Measurements from ENCODE around the gene EZH1.
"Not testable (repeated sequence)": the region's sequence is repeated elsewhere in the genome, so short reads cannot be mapped to it uniquely, and the experiment has no call there.

The EZH1 gene

DNA sequence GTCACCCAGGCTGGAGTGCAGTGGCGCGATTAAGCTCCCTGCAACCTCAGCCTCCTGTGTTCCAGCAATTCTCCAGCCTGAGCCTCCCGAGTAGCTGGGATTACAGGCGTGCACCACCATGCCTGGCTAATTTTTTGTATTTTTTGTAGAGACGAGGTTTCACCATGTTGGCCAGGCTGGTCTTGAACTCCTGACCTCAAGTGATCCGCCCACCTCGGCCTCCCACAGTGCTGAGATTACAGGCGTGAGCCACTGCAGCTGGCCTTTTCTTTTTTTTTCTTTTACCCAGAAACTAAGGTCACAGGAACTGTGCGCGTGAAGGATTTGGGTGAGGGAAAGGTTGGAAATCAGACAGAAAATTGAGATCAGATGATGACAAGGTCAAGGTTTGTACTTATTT lies 25.1 kb upstream of the EZH1 start:
- not testable (repeated sequence) for DNase-seq

DNA sequence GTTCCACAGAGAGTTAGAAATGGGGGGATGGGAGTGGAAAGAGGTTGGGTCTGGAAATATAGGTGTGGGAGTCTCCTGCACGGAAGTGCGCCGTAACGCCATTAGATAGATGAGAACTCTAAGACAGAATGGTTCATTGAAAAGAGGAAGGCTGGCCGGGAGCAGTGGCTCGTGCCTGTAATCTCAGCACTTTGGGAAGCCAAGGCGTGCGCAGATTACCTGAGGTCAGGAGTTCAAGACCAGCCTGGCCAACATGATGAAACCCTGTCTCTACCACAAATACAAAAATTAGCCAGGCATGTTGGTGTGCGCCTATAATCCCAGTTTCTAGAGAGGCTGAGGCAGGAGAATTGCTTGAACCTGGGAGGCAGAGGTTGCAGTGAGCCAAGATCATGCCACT lies 23.2 kb upstream of the EZH1 start:
- DNase-seq: not testable (repeated sequence)

DNA sequence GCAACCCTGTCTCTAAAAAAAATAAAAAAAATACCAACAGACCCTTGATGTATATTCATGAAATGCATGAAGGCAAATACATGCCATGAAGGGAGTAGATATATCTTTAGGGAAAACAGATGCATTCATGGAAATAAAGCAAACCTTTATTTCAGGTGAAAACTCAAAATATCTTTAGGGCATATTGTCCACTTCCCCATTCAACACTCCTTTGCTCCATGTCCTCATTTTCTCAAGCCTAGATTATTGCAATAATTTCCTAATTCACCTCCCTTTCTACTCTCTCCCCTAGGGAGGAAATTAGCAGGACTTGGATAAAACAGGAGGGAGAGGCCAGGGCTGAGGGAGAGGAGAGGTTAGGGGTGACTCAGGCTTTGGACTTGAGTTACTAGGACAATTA lies 22.7 kb upstream of the EZH1 start:
- DNase-seq: no peak

DNA sequence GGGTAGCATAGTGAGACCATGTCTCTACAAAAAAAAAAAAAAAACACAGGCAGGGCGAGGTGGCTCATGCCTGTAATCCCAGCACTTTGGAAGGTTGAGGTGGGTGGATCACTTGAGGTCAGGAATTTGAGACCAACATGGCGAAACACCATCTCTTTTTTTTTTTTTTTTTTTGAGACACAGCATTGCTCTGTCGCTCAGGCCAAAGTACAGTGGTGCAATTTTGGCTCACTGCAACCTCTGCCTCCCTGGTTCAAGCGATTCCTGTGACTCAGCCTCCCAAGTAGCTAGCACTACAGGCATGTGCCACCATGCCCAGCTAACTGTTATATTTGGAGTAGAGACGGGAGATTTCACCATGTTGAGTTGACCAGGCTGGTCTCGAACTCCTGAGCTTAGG lies 21.3 kb upstream of the EZH1 start:
- no peak for DNase-seq

DNA sequence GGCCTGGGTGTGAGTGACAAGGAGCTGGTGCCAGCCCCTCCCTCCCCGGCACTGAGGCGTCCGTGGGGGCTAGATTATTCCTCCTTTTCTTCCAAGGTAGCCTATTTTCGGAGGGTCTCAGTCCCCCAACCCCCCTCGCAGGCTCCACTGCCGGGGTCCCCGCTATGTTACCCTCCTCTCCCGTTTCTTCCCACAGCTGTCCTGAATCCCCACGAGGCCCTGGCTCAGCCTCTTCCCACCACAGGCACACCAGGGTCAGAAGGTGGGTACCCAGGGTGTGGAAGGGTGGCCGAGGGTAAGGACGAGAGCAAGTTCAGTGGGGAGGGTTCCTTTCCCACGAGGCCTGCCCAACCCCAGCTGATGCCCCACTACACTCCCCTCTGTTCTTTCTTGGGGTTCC lies 16.8 kb upstream of the EZH1 start:
- no peak for DNase-seq

DNA sequence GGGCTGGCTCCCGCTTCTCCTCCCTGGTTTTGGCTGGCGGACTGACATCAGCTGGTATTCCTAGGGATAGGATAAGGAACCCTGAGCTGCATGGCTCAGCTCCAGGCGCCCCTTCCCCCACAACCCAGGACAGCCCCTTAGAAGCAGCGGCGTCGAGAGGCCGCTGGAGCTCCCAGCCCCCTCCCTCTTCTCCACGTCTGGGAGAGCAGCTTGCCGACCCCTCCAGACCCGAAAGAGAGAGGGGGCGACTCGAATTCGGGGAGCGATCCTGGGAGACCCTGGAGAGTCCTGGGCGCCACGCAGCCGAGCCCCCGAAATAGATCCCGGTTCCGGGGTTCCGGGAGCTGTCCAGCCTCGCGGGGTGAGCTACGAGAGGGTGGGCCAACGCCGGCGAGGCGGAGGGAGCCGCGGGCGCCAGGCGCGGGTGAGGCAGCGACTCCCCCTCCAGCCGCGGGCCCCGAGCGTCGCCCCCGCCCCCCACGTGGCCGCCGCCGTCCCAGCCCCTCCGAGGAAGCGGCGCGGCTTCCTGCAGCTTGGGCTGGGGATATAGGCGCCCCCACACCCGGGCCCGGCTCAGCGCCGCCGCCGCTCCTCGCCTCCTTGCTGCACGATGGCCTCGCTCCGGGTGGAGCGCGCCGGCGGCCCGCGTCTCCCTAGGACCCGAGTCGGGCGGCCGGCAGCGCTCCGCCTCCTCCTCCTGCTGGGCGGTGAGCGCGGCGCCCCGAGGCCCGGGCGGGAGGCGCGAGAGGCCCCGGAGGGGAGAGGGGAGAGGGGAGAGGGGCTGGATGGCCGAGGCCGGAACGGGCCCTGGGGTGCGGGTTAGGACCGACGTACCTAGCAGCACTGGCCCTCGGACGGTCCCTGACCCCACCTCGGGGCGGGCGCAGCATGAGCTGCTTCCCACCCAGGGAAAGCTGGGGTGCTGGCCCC lies 16.1 kb upstream of the EZH1 start, which contains the start of gene RAMP2:
TSS of gene RAMP2 (plus strand) at position 576 of the 930 bp plus-strand sequence. CDS start at position 611, 35 bp downstream.
- no peak for DNase-seq

DNA sequence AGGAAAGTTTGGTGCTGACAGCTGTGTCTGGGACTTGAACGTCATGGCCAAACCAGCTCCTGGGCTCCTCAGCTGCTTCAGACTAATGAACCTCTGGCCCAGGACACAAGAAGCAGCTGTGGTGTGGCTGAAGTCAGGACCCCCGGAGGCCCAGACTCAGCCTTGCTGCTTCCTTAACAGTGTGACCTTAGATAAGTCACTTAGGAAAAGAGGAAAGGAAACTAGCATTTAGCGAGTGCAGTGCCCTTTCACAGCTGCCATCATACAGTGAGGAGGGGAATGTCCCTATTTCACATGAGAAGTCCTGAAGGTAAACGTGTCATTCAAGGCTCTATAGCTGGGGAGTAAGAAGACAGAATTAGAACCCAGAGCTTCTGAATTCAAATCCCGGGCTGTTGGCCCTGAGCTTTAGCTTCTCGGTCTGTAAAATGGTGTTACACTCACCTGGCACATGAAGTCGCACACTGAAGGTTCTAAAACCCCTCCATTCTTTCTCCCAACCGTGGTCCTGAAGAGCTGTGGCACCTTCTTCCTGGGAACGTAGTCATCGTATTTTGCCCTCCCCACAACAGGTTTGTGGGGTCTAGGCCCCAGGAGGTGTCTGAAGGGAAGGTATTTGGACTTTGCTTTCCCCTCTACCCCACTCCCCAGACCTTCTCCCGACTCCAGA lies 15.3 kb upstream of the EZH1 start:
- no peak for DNase-seq

DNA sequence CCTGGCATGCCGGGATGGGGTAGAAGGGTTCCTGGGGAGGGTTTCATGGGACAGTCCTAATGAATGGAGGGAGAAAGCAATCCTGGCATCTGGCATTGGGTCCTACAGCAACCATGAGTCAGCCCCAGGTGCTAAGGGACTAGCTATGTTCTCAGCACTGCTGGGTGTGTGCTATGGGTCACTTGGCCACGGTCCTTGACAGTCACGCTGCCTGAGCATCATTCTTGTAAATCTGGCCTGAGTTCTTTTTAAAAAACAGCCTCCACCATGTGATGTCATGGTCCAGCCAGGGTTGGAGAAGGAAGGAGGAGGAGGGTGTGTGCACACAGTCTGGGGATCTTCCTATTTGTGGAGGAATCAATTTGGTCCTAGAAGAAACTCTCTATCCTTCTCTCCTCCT lies 9.9 kb upstream of the EZH1 start:
- no peak for DNase-seq

DNA sequence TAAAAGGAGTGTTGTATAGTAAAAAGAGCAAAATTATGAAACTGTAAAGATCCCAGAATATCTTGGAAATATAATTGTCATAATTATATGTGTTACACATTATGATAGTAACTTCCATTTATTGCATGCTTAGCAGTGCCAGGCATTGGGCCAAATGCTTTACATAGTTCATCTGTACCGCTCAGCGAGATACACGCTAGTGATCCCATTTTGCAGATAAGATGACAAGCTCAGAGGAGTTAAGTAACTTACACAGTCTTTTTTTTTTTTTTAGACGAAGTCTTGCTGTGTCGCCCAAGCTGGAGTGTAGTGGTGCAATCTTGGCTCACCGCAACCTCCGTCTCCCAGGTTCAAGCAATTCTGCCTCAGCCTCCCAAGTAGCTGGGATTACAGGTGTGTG lies 6.8 kb upstream of the EZH1 start:
- no peak for DNase-seq

DNA sequence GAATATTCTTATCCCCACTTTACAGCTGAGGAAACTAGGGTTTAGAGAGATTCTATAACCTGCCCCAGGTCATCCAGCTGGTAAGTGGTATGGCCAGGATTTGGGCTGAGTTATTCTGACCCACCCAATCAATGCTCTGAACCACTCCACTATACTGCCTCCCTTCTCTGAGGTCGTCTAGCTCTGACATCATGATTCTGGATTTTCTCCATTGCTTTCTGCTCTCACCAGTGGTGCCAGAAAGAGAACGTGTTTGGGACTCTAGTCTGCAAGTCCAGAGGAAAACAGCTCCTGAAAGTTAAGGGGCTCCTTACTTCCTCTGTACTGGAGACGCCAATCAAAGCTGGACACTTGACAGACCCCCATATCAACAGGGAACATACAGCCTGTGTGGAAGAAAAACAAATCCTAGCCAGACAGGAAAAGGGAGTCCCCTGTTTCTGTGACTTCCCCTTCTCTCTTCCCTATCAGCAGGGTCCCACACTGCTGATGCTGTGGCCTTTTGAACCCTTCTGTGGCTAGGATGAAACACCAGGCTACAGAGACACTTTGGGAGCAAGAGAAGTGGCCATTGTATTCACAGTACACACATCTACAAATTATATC lies 6.0 kb upstream of the EZH1 start:
- DNase-seq: no peak

DNA sequence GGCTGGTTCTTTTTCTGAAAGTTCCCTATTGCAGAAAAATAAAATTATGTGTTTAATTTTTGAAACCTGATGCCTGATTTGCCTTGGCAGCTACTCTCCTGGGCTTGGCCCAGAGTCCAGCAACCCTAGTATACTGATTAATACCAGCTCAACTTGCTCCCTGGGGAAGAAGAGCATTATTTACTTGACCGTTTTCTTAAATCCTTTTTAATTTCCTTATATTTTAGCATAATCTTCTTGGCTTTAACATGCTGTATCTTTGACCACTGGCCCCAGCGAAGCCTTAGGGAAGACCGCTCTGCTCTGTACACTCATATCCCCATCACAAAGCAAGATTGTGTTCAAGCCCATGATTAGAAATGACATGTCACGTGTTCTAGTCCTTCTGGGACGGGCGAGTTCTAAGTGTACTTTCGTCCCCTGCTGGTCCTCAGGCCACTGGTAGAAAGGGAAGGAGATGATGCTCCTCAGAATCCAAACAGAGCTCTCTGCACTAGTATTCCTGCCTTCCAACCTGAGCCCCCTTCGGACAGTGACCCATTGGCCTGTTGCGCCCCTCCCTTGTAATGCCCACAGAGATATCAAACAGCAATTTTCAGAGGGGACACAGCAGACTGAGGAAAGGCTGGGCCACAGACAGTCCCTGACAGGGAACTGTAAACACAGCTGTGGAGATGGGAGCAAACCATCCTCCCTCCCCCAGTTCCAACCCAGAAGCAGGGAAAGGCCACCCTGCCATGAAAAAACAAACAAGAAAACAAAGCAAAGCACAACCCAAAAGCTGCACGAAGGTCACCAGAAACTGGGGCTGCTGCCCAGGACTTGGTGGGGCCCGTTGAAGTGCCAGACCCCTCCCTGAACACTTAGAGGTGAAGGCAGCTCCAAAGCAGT lies 4.3 kb upstream of the EZH1 start:
- DNase-seq: no peak

DNA sequence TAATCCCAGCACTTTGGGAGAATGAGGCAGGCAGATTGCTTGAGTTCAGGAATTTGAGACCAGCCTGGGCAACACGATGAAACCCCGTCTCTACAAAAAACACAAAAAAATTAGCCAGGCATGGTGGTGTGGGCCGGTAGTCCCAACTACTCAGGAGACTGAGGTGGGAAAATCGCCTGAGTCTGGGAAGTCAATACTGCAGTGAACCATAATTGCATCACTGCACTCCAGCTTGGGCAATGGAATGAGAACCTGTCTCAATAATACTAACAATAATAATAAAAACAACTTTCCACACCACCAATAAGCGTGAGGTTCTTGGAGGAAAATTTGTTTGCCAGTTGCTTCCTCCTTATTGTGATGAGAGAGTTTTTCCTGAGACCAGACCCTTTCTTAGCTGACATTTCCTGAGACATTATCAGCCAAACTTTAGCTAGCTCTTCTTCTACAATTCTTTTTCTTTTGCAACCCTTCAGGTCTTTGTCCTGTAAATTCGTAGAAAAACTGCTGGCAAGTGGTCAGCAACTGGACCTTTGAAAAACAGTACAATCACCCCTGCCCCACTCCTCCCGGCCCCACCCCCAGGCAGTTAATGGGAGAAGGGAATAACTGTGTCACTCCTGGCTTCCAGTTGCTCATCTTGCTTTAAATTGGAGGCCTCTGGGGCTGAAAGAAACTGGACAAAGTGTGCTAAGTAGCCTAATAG lies 3.5 kb upstream of the EZH1 start:
- DNase-seq: no peak

DNA sequence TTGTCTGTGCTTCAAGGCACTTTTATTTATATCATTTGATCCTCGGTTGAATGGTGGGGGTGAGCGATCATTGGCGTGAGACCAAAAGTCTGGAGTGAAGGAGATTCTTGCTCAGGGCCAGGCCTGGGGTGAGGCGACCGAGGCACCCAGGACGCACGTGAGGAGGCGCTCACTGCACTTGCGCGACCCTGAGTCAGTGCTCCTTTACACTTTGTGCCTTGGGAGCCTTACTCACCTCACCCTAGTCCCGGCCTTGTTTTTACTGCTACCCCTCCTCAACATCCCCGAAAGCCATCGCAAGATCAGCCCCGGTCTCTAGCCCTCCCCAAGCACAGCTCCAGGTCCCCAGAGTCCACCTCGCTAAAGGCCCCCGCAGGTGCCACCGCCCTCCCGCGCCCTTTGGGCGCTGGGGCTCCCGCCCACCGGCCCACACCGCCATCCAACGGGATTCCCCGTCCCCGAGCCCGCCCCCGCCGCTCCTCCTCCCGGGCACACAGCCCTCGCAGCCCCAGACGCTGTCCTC lies 496 bp downstream of the EZH1 start:
- peak; percentile 57 for DNase-seq

DNA sequence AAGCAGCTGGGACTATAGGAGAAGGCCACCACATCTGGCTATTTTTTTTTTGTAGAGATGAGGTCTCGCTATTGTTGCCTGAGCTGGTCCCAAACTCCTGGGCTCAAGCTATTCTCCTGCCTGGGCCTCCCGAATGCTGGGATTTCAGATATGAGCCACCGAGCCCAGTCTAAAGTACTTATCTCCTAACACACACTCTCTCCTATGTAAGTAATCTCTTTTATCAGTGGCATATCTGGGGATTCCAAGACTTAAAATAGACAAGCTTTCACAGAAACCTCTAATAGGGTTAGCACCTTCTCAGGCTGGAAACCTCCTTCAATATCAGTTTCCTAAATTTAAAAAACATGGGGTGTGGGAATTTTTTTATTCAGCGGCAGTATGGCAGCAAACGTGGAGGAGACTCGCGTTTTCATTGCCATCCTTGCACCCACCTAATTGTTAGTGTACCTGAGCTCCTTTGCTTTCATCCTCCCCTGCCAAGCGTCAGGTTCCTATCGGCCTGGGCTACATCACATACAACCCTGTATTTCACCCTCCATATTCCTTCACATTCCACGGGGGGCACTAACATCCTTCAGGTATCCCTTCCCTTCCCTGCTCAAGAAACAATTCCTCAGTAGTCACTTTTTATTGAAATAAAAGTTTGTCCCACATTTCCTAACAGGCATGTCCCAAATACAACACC lies 1.1 kb downstream of the EZH1 start:
- no peak for DNase-seq

DNA sequence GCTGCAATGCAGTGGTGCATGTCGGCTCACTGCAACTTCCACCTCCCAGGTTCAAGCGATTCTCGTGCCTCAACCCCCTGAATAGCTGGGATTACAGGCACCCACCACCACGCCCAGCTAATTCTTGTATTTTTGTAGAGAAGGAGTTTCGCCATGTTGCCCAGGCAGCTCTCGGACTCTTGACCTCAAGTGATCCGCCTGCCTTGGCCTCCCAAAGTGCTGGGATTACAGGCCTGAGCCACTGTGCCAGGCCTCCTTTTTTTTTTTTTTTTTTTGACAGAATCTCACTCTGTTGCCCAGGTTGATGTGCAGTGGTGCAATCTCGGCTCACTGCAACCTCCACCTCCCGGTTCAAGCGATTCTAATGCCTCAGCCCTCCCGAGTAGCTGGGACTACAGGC lies 1.9 kb downstream of the EZH1 start:
- not testable (repeated sequence) for DNase-seq

DNA sequence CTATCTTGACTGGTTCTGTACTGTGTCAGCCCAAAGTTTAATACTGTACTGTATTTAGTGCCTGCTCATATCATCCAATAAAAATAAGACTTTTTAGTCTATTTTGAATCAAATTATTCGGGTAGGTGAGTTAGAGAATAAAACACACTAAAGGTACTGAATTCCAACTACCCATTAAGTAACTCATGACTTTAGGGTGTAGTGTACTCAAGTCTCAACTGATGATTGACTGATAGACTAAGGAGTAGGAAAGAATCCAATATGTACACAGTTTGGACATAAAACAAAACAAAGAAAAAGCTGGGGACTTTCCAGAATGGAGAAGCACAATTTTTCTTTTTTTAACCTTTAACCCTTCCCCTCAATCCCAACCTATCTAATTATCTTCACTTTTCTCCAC lies 4.1 kb downstream of the EZH1 start:
- no peak for DNase-seq

DNA sequence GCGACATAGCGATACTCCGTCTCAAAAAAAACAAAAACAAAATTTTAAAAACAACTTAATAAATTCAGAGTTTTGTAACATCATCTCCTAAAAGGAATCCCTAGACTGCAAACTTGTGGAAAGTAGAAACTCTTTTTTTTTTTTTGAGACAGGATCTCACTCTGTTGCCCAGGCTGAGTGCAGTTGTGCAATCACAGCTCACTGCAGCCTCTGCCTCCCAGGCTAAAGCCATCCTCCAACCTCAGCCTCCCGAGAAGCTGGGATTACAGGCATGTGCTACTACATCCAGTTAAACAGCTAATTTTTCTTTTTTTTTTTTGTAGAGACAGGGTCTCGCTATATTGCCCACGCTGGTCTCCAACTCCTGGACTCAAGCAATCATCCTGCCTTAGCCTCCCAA lies 19.7 kb downstream of the EZH1 start:
- DNase-seq: no peak

DNA sequence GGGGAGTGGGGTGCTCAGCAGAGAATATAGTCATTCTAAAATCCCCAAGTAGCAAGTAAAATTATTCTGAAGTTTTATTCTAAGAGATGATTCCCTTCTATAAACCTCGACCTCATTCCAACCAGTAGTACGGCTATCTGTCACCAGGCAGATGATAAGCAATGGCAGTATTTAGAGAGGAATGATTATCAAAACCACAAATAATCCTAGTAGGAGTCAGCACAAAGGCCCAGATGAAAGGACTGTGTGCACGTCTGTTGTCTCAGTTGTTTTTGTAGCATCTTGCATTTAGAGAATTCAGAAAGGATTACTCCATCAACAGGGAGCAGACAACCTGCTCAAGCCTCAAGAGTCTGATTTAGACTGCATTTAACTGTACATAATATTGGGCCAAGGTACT lies 21.2 kb downstream of the EZH1 start:
- no peak for DNase-seq

DNA sequence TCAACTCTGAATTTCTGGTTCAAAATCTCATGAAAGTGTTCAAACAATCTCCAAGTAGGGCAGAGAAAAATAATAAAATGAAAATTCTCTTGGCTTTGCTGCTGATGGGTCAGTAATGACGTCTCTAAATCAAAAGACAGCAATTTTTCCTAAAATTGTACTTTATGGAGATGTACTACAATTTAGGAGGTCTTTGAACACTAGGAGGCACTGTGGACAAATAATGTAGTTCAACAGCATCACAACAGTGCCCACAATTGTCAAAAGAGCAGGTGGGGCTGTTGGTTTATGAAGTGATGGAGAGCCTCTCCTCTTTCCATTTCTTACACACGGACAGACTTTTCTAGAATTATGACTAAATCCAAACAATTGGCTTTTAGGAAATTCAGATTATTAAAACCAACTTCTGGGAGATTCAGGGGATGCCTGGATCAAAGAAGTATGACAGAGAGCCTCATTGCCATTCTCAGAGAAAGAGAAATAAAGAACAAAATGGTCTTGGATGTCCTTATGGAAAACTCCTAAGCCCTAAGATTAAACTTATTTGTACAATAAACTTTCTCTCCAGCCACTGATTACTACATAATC lies 23.8 kb downstream of the EZH1 start:
- DNase-seq: peak; percentile 78

DNA sequence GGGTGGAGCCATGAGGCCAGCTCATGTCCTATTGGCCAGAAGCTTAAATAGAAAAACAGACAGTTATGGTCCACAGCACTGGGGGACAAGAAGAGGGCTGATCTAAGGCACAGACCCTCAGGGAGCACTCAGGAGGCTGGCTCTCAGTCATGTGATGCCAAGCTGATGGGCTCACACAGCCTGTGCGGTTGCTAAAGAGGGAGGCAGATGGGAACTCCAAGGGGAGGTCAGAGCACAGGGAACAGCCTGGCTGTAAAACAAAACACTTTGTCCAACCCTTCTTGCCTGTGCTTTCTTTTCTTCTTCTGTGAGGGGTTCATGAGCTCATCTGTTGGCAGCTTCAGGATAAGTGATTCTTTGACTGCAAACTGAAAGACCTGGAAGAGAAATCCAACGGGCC lies 35.3 kb downstream of the EZH1 start:
- no peak for DNase-seq

DNA sequence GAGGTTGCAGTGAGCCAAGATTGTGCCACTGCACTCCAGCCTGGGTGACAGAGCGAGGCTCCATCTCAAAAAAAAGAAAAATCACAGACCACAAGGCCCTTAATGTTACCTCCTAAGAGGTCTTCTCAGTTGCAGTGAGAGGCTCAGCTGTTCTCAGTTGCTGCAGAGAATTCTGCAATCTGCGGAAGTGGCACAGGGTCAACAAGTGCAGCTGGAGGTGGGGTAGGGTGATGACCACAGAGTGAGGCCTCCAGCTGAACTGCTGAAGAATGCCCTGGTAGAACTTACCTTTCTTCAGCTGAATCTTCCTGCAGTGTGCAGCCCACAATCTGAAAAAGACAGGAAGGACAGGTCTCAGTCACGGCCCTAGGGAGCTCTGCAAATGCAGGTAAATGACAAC lies 36.3 kb downstream of the EZH1 start:
- DNase-seq: no peak

Data from midbrain (tissue), 1 donor.